ENCODE results near the gene GNA12. TPM values are rescaled to one million over a fixed set of nuclear protein-coding genes. Genes with fewer than 3 reads are reported as not detected.
A peak's percentile ranks its signal among the peaks of the same experiment; 100 is the strongest.
"Not testable (repeated sequence)": the region's sequence is repeated elsewhere in the genome, so short reads cannot be mapped to it uniquely, and the experiment has no call there.

GNA12 gene
- total RNA-seq, 1 experiment from 2014 or later = 63.8 TPM

DNA sequence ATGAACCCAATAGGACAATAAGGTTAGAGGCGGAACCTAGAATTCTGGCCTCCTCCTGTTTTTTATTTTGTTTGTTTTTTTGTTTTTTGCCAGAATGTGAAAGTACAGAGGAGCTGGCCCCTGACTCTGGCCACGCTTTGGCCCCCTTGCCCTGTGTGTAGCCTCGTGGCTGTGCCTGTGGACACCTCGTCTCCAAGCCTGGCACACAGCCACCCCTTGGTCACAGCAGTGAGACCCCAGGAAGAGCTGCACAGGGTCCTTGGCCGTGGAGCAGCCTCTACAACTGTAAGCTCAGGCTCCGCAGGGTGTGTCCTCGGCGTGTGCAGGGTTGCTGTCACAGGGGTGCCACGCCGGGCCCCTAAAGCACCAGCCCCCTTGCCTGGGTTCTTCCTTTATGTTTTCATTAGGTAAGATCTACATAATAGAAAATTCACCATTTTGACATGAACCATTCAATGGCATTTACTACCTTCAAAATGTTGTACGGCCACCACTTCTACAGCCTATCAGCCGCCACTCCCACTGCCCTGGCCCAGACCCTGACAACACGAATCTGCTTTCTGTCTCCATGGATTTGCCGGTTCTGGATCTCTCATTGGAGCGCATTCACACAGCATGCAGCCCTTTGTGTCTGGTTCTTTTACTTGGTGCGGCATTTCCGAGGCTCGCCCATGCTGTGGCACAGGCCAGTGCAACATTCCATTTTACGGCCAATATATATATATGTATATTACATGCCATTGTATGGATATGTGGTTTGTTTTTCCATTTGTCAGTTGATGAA is 105.2 kb downstream of the GNA12 start:
- H3K36me3 Mint-ChIP-seq (ENCODE audit: insufficient read depth, unreplicated experiment) = peaks cover 38% of the 10 kb centered on the region
- H3K4me3 ChIP-seq (ENCODE audit: low read depth, low read length) = no peak overlapping the region
- ChIA-PET CTCF (no interaction called here), POLR2A (interaction anchor here (0.5 kb wide), 1 partner anchor 108 kb away, joined by 21 read pairs; no protein-coding TSS in a partner anchor)
- no peaks in the 10 kb centered on the region for H3K27me3 ChIP-seq (replicated peaks; ENCODE audit: control insufficient read depth, insufficient read depth, low read length)
- BruUV-seq (replicated peaks) = no TSS peak
- peaks cover 5% of the 10 kb centered on the region for H3K4me1 ChIP-seq
- intact Hi-C loops (cut with micrococcal nuclease; ENCODE audit: unreplicated experiment) = no loop called here
- H3K9me3 Mint-ChIP-seq (ENCODE audit: unreplicated experiment) = no peaks in the 10 kb centered on the region
- H3K4me3 Mint-ChIP-seq (ENCODE audit: unreplicated experiment) = no peak overlapping the region
- H3K27me3 Mint-ChIP-seq (ENCODE audit: insufficient read depth, unreplicated experiment) = no peaks in the 10 kb centered on the region
- no peaks in the 10 kb centered on the region for H3K9me3 ChIP-seq
- DNase-seq = peak in 1 of 2 experiments; percentile 21
- no peak for TF ChIP-seq CTCF (IDR thresholded peaks at IDR 0.05; ENCODE audit: insufficient read depth in 1 of 2, low read depth in 1 of 2, low read length in 1 of 2, severe bottlenecking in 1 of 2, unreplicated experiment in 1 of 2)
- no peak overlapping the region for H3K27ac Mint-ChIP-seq (ENCODE audit: unreplicated experiment)
- H3K36me3 ChIP-seq (ENCODE audit: control insufficient read depth, insufficient read depth, low read length) = no peaks in the 10 kb centered on the region
- no peaks in the 10 kb centered on the region for H3K4me1 Mint-ChIP-seq (ENCODE audit: low read depth, unreplicated experiment)

GRCh38 chr7:2737771-2738540 is 106.2 kb downstream of the GNA12 start:
- peak in 1 of 2 experiments; percentile 10 for DNase-seq
- TF ChIP-seq CTCF (IDR thresholded peaks at IDR 0.05; ENCODE audit: insufficient read depth in 1 of 2, low read depth in 1 of 2, low read length in 1 of 2, severe bottlenecking in 1 of 2, unreplicated experiment in 1 of 2) = no peak
- no peaks in the 10 kb centered on the region for H3K9me3 Mint-ChIP-seq (ENCODE audit: unreplicated experiment)
- no peak overlapping the region for H3K4me3 Mint-ChIP-seq (ENCODE audit: unreplicated experiment)
- intact Hi-C loops (cut with micrococcal nuclease; ENCODE audit: unreplicated experiment) = no loop called here
- Histone ChIP-seq H3K9me3 (no peaks in the 10 kb centered on the region), H3K4me3 (ENCODE audit: low read depth, low read length) (no peak overlapping the region), H3K27me3 (replicated peaks; ENCODE audit: control insufficient read depth, insufficient read depth, low read length) (no peaks in the 10 kb centered on the region), H3K4me1 (peaks cover 15% of the 10 kb centered on the region), H3K36me3 (ENCODE audit: control insufficient read depth, insufficient read depth, low read length) (no peaks in the 10 kb centered on the region)
- peaks cover 46% of the 10 kb centered on the region for H3K36me3 Mint-ChIP-seq (ENCODE audit: insufficient read depth, unreplicated experiment)
- BruUV-seq (replicated peaks) = no TSS peak
- no peaks in the 10 kb centered on the region for H3K27me3 Mint-ChIP-seq (ENCODE audit: insufficient read depth, unreplicated experiment)
- H3K27ac Mint-ChIP-seq (ENCODE audit: unreplicated experiment) = no peak overlapping the region
- peaks cover 8% of the 10 kb centered on the region for H3K4me1 Mint-ChIP-seq (ENCODE audit: low read depth, unreplicated experiment)
- CTCF ChIA-PET = no interaction called here
- POLR2A ChIA-PET = interaction anchor here (0.5 kb wide), 1 partner anchor 107 kb away, joined by 21 read pairs; no protein-coding TSS in a partner anchor

DNA sequence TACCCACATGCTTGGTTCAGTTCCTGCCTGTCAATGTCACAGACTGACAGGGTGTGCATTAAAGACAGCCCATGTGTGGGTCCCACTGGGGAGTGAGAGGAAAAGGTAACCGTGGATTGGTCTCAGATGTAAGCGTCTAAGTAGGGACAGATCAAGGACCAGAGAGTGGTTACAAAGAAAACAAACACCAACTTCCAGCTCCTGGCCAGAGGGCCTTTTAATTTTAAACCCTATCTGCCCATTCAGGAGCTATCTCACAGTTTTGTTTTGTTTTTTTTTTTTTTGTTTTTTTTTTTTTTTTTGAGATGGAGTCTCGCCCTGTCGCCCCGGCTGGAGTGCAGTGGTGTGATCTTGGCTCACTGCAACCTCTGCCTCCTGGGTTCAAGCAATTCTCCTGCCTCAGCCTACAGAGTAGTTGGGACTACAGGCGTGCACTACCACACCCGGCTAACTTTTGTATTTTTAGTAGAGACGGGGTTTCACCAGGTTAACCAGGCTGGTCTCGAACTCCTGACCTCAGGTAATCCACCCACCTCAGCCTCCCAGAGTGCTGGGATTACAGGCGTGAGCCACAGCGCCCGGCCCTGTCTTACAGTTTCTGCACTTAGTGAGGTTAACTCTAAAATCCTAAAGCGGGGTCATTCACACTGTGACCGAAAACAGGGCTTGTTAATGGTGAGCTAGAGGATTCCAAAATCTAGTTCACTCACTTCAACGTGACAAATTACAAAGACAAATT is 106.9 kb downstream of the GNA12 start:
- H3K27ac Mint-ChIP-seq (ENCODE audit: unreplicated experiment); POLR2A ChIA-PET: not testable (repeated sequence)

More for the DNA sequence above, 106.9 kb downstream of the GNA12 start:
- H3K9me3 ChIP-seq; BruUV-seq (replicated peaks); H3K27me3 Mint-ChIP-seq (ENCODE audit: insufficient read depth, unreplicated experiment); H3K36me3 ChIP-seq (ENCODE audit: control insufficient read depth, insufficient read depth, low read length); intact Hi-C loops (cut with micrococcal nuclease; ENCODE audit: unreplicated experiment); H3K4me3 ChIP-seq (ENCODE audit: low read depth, low read length); H3K9me3 Mint-ChIP-seq (ENCODE audit: unreplicated experiment); H3K4me3 Mint-ChIP-seq (ENCODE audit: unreplicated experiment); H3K27me3 ChIP-seq (replicated peaks; ENCODE audit: control insufficient read depth, insufficient read depth, low read length): not testable (repeated sequence)
- peaks cover 21% of the 10 kb centered on the region for H3K4me1 ChIP-seq
- peaks cover 49% of the 10 kb centered on the region for H3K36me3 Mint-ChIP-seq (ENCODE audit: insufficient read depth, unreplicated experiment)
- CTCF ChIA-PET = interaction anchor here (0.9 kb wide), 1 partner anchor 13 kb away, joined by 3 read pairs; no protein-coding TSS in a partner anchor
- peaks cover 15% of the 10 kb centered on the region for H3K4me1 Mint-ChIP-seq (ENCODE audit: low read depth, unreplicated experiment)
- DNase-seq = peak in 1 of 2 experiments; percentile 14
